Measurements from ENCODE around the gene PEBP1.
"Not testable (repeated sequence)": the region's sequence is repeated elsewhere in the genome, so short reads cannot be mapped to it uniquely, and the experiment has no call there.

- TF ChIP-seq CTCF (IDR thresholded peaks at IDR 0.05; ENCODE audit: borderline replicate concordance, extremely low read depth, low read length, poor library complexity, severe bottlenecking); EZH2 (IDR thresholded peaks at IDR 0.05; ENCODE audit: borderline replicate concordance, low read depth, low read length, severe bottlenecking): not testable (repeated sequence)
These were observed 6.5 kb upstream of the PEBP1 start for GRCh38 chr12:118129436-118129835.
